ENCODE results near the gene PGAP6. TPM values are rescaled to one million over a fixed set of nuclear protein-coding genes. Genes with fewer than 3 reads are reported as not detected.
"Not testable (repeated sequence)": the region's sequence is repeated elsewhere in the genome, so short reads cannot be mapped to it uniquely, and the experiment has no call there.

The PGAP6 gene
- total and polyA plus RNA-seq, 2 donors (not counting 1 experiment from before 2014, with no cell fraction given): 46.2 to 82.7 TPM

DNA sequence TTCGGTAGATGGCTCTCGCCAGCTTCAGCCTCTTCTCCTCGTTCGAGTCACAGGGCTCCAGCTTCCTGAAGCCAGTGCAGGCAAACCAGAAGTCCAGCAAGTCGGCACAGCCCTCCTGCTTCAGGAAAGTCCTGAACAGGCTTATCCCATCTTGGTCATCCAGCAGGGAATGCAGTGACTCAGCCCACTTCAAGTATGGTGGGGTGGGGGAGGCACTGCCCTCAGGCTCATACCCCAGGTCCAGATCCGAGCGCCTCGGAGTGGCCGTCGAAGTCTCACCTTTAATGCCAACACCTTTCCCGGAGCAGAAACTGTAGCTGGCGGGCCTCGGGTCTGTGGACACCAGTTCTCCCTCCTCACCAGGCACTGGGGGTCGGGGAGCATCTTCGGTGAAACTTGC lies 35.2 kb downstream of the PGAP6 start:
- no peak overlapping the region for H3K9ac ChIP-seq (ENCODE audit: insufficient read depth, low read length)

DNA sequence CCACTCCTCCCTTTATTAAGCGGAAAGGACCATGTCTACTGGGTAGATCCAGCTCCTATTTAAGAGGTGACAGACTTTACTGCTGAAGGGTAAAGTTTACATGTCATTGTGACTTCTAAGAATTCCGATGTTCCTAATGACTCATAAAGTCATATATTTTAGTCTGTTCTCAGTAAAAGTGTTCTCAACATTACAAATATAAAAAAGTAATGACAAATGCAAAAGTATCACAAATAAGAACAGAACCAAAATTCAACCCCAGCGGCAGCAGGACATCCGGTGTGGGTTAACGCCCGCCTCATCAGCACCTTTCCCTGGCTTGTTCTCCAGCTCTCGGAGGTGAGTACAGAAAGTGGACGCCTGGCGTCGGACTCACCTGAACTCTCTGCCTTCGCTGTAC lies 36.0 kb downstream of the PGAP6 start:
- TF ChIP-seq, protein P1, sequence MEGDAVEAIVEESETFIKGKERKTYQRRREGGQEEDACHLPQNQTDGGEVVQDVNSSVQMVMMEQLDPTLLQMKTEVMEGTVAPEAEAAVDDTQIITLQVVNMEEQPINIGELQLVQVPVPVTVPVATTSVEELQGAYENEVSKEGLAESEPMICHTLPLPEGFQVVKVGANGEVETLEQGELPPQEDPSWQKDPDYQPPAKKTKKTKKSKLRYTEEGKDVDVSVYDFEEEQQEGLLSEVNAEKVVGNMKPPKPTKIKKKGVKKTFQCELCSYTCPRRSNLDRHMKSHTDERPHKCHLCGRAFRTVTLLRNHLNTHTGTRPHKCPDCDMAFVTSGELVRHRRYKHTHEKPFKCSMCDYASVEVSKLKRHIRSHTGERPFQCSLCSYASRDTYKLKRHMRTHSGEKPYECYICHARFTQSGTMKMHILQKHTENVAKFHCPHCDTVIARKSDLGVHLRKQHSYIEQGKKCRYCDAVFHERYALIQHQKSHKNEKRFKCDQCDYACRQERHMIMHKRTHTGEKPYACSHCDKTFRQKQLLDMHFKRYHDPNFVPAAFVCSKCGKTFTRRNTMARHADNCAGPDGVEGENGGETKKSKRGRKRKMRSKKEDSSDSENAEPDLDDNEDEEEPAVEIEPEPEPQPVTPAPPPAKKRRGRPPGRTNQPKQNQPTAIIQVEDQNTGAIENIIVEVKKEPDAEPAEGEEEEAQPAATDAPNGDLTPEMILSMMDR (conservative IDR thresholded peaks at IDR 0.05 in 1 of 2, IDR thresholded peaks at IDR 0.05 in 1 of 2; ENCODE audit: low read depth in 1 of 2, low read length in 2 of 2): no peak
- no peak for TF ChIP-seq EZH2 (IDR thresholded peaks at IDR 0.05; ENCODE audit: low read length, missing control alignments)
- peaks cover 4% of the 10 kb centered on the region for H3K4me1 ChIP-seq (ENCODE audit: control insufficient read depth, extremely low read depth, insufficient read depth, low read length)
- H4K20me1 ChIP-seq (ENCODE audit: control insufficient read depth, extremely low read depth, insufficient read depth, low read length): no peaks in the 10 kb centered on the region
- no peak overlapping the region for H3K4me3 ChIP-seq (replicated peaks in 1 of 4; ENCODE audit: control extremely low read depth in 1 of 4, insufficient read depth in 1 of 4, low read depth in 3 of 4, low read length in 4 of 4)
- no peak overlapping the region for H3K27ac ChIP-seq (ENCODE audit: insufficient read depth, low read length)
- peaks cover 6% of the 10 kb centered on the region for H3K36me3 ChIP-seq (ENCODE audit: control insufficient read depth, insufficient read depth, low read length)
- no peak overlapping the region for H3K9ac ChIP-seq (ENCODE audit: insufficient read depth, low read length)
- DNase-seq (ENCODE audit: low read depth in 2 of 2): no peak
- no peak overlapping the region for H2AFZ ChIP-seq (ENCODE audit: low read length)
- peaks cover 44% of the 10 kb centered on the region for H3K79me2 ChIP-seq (ENCODE audit: control insufficient read depth, insufficient read depth, low read length)
- H3K4me2 ChIP-seq (ENCODE audit: extremely low read depth, insufficient read depth, low read length): no peak overlapping the region
- H3K9me3 ChIP-seq (ENCODE audit: control insufficient read depth, insufficient read depth, low read depth, low read length): no peaks in the 10 kb centered on the region
- H3K27me3 ChIP-seq (ENCODE audit: control insufficient read depth, insufficient read depth, low read length): no peaks in the 10 kb centered on the region

More for the DNA sequence above, 35.2 kb downstream of the PGAP6 start:
- Histone ChIP-seq H3K27ac (ENCODE audit: insufficient read depth, low read length) (no peak overlapping the region), H3K4me2 (ENCODE audit: extremely low read depth, insufficient read depth, low read length) (no peak overlapping the region), H3K27me3 (ENCODE audit: control insufficient read depth, insufficient read depth, low read length) (no peaks in the 10 kb centered on the region), H3K4me1 (ENCODE audit: control insufficient read depth, extremely low read depth, insufficient read depth, low read length) (peaks cover 4% of the 10 kb centered on the region), H3K36me3 (ENCODE audit: control insufficient read depth, insufficient read depth, low read length) (peaks cover 6% of the 10 kb centered on the region), H3K79me2 (ENCODE audit: control insufficient read depth, insufficient read depth, low read length) (peaks cover 46% of the 10 kb centered on the region), H3K9me3 (ENCODE audit: control insufficient read depth, insufficient read depth, low read depth, low read length) (no peaks in the 10 kb centered on the region), H4K20me1 (ENCODE audit: control insufficient read depth, extremely low read depth, insufficient read depth, low read length) (no peaks in the 10 kb centered on the region), H3K4me3 (replicated peaks in 1 of 4; ENCODE audit: control extremely low read depth in 1 of 4, insufficient read depth in 1 of 4, low read depth in 3 of 4, low read length in 4 of 4) (no peak overlapping the region), H2AFZ (ENCODE audit: low read length) (no peak overlapping the region)
- TF ChIP-seq, protein P1 (conservative IDR thresholded peaks at IDR 0.05 in 1 of 2, IDR thresholded peaks at IDR 0.05 in 1 of 2; ENCODE audit: low read depth in 1 of 2, low read length in 2 of 2): no peak
- TF ChIP-seq EZH2 (IDR thresholded peaks at IDR 0.05; ENCODE audit: low read length, missing control alignments): no peak
- DNase-seq (ENCODE audit: low read depth in 2 of 2): peak in 1 of 2 donors; percentile 77

DNA sequence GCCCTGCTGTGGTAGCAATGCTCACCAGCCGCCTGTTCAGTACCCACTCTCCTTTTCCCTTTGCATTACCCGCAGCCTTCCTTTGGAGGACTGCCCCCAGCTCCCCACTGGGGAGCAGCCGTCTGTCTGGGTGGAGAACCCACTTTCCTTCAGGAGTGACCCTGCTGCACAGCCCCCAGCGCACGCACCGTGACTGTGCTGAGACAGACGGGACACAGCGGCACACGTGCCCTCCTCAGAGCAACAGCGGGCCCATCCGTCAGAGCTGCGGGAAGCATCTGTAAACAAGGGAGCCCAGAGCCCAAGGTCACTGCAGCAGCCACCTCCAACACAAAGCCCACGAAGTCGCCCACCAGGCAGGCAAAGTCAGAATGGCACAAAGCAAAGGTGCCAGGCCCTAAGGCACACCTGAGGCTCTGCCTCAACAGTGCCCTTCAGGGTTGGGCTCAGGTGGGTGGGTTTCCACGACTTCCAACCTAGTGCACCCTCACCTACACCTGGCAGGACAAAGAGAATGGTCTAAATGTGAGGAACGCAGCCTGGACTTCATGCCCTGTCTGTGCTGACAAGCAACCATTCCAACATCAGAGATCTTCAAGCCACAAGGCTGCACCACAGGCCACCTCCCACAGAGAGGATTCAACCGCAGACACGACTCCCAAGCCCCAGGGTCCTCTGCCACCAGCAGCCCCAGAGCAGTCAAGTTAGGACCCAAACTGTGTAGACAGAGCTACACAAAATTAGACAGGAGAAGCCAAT lies 39.1 kb downstream of the PGAP6 start:
- H3K27ac ChIP-seq (ENCODE audit: insufficient read depth, low read length): no peak overlapping the region
- peaks cover 4% of the 10 kb centered on the region for H3K36me3 ChIP-seq (ENCODE audit: control insufficient read depth, insufficient read depth, low read length)
- no peak overlapping the region for H3K4me3 ChIP-seq (replicated peaks in 1 of 4; ENCODE audit: control extremely low read depth in 1 of 4, insufficient read depth in 1 of 4, low read depth in 3 of 4, low read length in 4 of 4)
- no peaks in the 10 kb centered on the region for H4K20me1 ChIP-seq (ENCODE audit: control insufficient read depth, extremely low read depth, insufficient read depth, low read length)
- DNase-seq (ENCODE audit: low read depth in 2 of 2): no peak
- TF ChIP-seq, protein P1 (conservative IDR thresholded peaks at IDR 0.05 in 1 of 2, IDR thresholded peaks at IDR 0.05 in 1 of 2; ENCODE audit: low read depth in 1 of 2, low read length in 2 of 2): no peak
- no peak for TF ChIP-seq EZH2 (IDR thresholded peaks at IDR 0.05; ENCODE audit: low read length, missing control alignments)
- H3K9ac ChIP-seq (ENCODE audit: insufficient read depth, low read length): no peak overlapping the region
- no peak overlapping the region for H3K4me2 ChIP-seq (ENCODE audit: extremely low read depth, insufficient read depth, low read length)
- H3K4me1 ChIP-seq (ENCODE audit: control insufficient read depth, extremely low read depth, insufficient read depth, low read length): no peaks in the 10 kb centered on the region
- H3K27me3 ChIP-seq (ENCODE audit: control insufficient read depth, insufficient read depth, low read length): no peaks in the 10 kb centered on the region
- H2AFZ ChIP-seq (ENCODE audit: low read length): no peak overlapping the region
- H3K9me3 ChIP-seq (ENCODE audit: control insufficient read depth, insufficient read depth, low read depth, low read length): no peaks in the 10 kb centered on the region
- H3K79me2 ChIP-seq (ENCODE audit: control insufficient read depth, insufficient read depth, low read length): peaks cover 30% of the 10 kb centered on the region

DNA sequence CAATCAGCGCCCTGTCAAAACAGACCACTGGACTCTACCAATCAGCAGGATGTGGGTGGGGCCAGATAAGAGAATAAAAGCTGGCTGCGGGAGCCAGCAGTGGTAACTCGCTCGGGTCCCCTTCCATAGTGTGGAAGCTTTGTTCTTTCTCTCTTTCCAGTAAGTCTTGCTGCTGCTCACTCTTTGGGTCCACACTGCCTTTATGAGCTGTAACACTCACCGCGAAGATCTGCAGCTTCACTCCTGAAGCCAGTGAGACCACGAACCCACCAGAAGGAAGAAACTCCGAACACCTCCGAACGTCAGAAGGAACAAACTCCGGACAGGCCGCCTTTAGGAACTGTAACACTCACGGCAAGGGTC lies 39.8 kb downstream of the PGAP6 start:
- H3K4me2 ChIP-seq (ENCODE audit: extremely low read depth, insufficient read depth, low read length); H4K20me1 ChIP-seq (ENCODE audit: control insufficient read depth, extremely low read depth, insufficient read depth, low read length); H3K27me3 ChIP-seq (ENCODE audit: control insufficient read depth, insufficient read depth, low read length); H3K36me3 ChIP-seq (ENCODE audit: control insufficient read depth, insufficient read depth, low read length); H2AFZ ChIP-seq (ENCODE audit: low read length); H3K4me1 ChIP-seq (ENCODE audit: control insufficient read depth, extremely low read depth, insufficient read depth, low read length); DNase-seq (ENCODE audit: low read depth in 2 of 2); H3K27ac ChIP-seq (ENCODE audit: insufficient read depth, low read length); H3K9ac ChIP-seq (ENCODE audit: insufficient read depth, low read length); H3K9me3 ChIP-seq (ENCODE audit: control insufficient read depth, insufficient read depth, low read depth, low read length); H3K4me3 ChIP-seq (replicated peaks in 1 of 4; ENCODE audit: control extremely low read depth in 1 of 4, insufficient read depth in 1 of 4, low read depth in 3 of 4, low read length in 4 of 4): not testable (repeated sequence)
- H3K79me2 ChIP-seq (ENCODE audit: control insufficient read depth, insufficient read depth, low read length): peaks cover 28% of the 10 kb centered on the region

Measured in fibroblast of lung (primary cell).